ENCODE measurements around the gene KRTAP13-1. TPM values are rescaled to one million over a fixed set of nuclear protein-coding genes. Genes with fewer than 3 reads are reported as not detected.

Gene KRTAP13-1
- total and polyA plus RNA-seq, 2 of the 4 experiments (the other 2 are of a cell fraction) = not detected

DNA sequence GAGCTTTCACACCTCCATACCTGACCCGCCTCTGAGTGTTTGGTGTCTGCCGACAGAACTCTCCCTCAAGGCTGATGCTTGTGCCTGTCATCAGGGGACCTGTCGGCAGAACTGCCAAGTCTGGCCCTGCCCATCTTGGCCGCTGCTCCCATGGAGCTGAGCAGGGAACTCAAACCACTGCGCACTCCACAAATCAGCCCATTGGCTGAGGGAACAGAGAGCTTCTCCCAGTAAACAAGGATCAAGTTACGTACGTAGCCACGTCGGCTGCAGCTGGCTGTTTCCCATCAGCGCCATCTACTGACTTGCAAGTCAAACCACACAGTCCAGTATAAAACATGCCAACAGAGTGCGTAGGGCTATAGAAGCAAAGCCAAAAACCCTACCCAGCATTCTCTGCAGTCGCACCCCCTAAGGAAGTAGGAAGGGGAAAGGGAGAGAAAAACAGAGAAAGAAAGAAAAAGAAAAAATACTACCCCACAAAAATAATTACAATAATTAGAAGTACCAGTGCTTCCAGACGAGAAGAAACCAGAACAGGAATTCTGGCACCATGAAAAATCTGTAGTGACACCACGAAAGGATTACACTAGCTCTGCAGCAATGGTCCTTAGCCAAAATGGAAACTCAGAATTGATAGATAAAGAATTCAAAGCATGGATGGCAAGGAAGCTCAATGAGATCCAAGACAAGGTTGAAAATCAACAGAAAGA lies 13.1 kb downstream of the KRTAP13-1 start:
- H3K4me2 ChIP-seq (ENCODE audit: low read depth, low read length) = no peak overlapping the region
- no peaks in the 10 kb centered on the region for H3K9me1 ChIP-seq (ENCODE audit: insufficient read depth, low read length)
- H3K27ac ChIP-seq (ENCODE audit: insufficient read depth, low read length) = no peak overlapping the region
- H3K9me3 ChIP-seq (ENCODE audit: control insufficient read depth, insufficient read depth, low read length) = peaks cover 12% of the 10 kb centered on the region
- H4K5ac ChIP-seq (ENCODE audit: low read depth, low read length) = no peak overlapping the region
- no peak overlapping the region for H3K9ac ChIP-seq (ENCODE audit: low read depth, low read length)
- CTCF ChIA-PET = no interaction called here
- H3K18ac ChIP-seq (ENCODE audit: low read depth, low read length) = no peak overlapping the region
- ATAC-seq (ENCODE audit: low read depth) (no peak), DNase-seq (no peak)
- H2BK120ac ChIP-seq (ENCODE audit: low read depth, low read length) = no peak overlapping the region
- WGBS, 2 experiments (ENCODE audit: extremely low coverage in 2 of 2, insufficient read length in 1 of 2) = 24% methylated on average over 3 of the region's 14 CpGs; no CpG with 5 or more reads in 1 of the 2 experiments
- no peak overlapping the region for H4K8ac ChIP-seq (ENCODE audit: low read depth in 2 of 2, low read length in 2 of 2)
- H3K14ac ChIP-seq (replicated peaks; ENCODE audit: low read depth, low read length) = no peak overlapping the region
- no peaks in the 10 kb centered on the region for H3K79me1 ChIP-seq (ENCODE audit: low read depth in 1 of 2, low read length in 2 of 2)
- in situ Hi-C loops (cut with MboI; ENCODE audit: low sequenced_read_pairs) = no loop called here
- H4K20me1 ChIP-seq (ENCODE audit: insufficient read depth, low read length) = no peaks in the 10 kb centered on the region
- TF ChIP-seq RAD21 (IDR thresholded peaks at IDR 0.05; ENCODE audit: low read length) = no peak
- no peak for TF ChIP-seq MXI1 (IDR thresholded peaks at IDR 0.05; ENCODE audit: borderline replicate concordance, low read depth, low read length)
- TF ChIP-seq, protein P1, sequence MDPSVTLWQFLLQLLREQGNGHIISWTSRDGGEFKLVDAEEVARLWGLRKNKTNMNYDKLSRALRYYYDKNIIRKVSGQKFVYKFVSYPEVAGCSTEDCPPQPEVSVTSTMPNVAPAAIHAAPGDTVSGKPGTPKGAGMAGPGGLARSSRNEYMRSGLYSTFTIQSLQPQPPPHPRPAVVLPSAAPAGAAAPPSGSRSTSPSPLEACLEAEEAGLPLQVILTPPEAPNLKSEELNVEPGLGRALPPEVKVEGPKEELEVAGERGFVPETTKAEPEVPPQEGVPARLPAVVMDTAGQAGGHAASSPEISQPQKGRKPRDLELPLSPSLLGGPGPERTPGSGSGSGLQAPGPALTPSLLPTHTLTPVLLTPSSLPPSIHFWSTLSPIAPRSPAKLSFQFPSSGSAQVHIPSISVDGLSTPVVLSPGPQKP (IDR thresholded peaks at IDR 0.05; ENCODE audit: borderline replicate concordance, low read depth, low read length) = no peak
- TF ChIP-seq, protein P2, sequence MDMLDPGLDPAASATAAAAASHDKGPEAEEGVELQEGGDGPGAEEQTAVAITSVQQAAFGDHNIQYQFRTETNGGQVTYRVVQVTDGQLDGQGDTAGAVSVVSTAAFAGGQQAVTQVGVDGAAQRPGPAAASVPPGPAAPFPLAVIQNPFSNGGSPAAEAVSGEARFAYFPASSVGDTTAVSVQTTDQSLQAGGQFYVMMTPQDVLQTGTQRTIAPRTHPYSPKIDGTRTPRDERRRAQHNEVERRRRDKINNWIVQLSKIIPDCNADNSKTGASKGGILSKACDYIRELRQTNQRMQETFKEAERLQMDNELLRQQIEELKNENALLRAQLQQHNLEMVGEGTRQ (IDR thresholded peaks at IDR 0.05; ENCODE audit: low read depth, low read length) = no peak
- TF ChIP-seq FOS (IDR thresholded peaks at IDR 0.05; ENCODE audit: low read depth, low read length) = no peak
- no peak for TF ChIP-seq MAFK (IDR thresholded peaks at IDR 0.05; ENCODE audit: low read depth, low read length)
- TF ChIP-seq CHD1 (IDR thresholded peaks at IDR 0.05; ENCODE audit: low read depth, low read length) = no peak
- TF ChIP-seq BHLHE40 (IDR thresholded peaks at IDR 0.05; ENCODE audit: low read depth, low read length) = no peak
- TF ChIP-seq CEBPB (IDR thresholded peaks at IDR 0.05; ENCODE audit: low read depth, low read length) = no peak
- TF ChIP-seq RCOR1 (IDR thresholded peaks at IDR 0.05; ENCODE audit: insufficient replicate concordance, low read length) = no peak
- TF ChIP-seq MAZ (IDR thresholded peaks at IDR 0.05; ENCODE audit: borderline replicate concordance, low read depth, low read length) = no peak
- no peak for TF ChIP-seq RFX5 (IDR thresholded peaks at IDR 0.05; ENCODE audit: low read depth, low read length)
- no peak for TF ChIP-seq POLR2A (IDR thresholded peaks at IDR 0.05; ENCODE audit: low read depth, low read length)
- no peak for TF ChIP-seq SMC3 (IDR thresholded peaks at IDR 0.05; ENCODE audit: low read depth, low read length)
- TF ChIP-seq, protein P3, sequence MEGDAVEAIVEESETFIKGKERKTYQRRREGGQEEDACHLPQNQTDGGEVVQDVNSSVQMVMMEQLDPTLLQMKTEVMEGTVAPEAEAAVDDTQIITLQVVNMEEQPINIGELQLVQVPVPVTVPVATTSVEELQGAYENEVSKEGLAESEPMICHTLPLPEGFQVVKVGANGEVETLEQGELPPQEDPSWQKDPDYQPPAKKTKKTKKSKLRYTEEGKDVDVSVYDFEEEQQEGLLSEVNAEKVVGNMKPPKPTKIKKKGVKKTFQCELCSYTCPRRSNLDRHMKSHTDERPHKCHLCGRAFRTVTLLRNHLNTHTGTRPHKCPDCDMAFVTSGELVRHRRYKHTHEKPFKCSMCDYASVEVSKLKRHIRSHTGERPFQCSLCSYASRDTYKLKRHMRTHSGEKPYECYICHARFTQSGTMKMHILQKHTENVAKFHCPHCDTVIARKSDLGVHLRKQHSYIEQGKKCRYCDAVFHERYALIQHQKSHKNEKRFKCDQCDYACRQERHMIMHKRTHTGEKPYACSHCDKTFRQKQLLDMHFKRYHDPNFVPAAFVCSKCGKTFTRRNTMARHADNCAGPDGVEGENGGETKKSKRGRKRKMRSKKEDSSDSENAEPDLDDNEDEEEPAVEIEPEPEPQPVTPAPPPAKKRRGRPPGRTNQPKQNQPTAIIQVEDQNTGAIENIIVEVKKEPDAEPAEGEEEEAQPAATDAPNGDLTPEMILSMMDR (conservative IDR thresholded peaks at IDR 0.05; ENCODE audit: low read depth, low read length) = no peak
- TF ChIP-seq NFE2L2 (IDR thresholded peaks at IDR 0.05; ENCODE audit: low read depth, low read length) = no peak
- no peak overlapping the region for H4K91ac ChIP-seq (ENCODE audit: insufficient read depth, low read depth, low read length)
- no peaks in the 10 kb centered on the region for H3K27me3 ChIP-seq (ENCODE audit: control insufficient read depth, insufficient read depth, low read length)
- no TSS peak for BruUV-seq (replicated peaks)
- no peak overlapping the region for H2BK20ac ChIP-seq (ENCODE audit: low read depth, low read length)
- H3K23ac ChIP-seq (ENCODE audit: low read depth, low read length) = no peak overlapping the region
- no peak overlapping the region for H2AK9ac ChIP-seq (replicated peaks; ENCODE audit: low read depth, low read length, poor library complexity)
- POLR2A ChIA-PET (ENCODE audit: unreplicated experiment) = no interaction called here
- no peaks in the 10 kb centered on the region for H3K4me1 ChIP-seq (ENCODE audit: control insufficient read depth, insufficient read depth, low read length)
- dilution Hi-C loops (cut with HindIII; ENCODE audit: low sequenced_read_pairs, unreplicated experiment) = no loop called here
- no peak overlapping the region for H3K4me3 ChIP-seq (ENCODE audit: insufficient read depth, low read depth, low read length)
- no peak overlapping the region for H3K56ac ChIP-seq (ENCODE audit: extremely low read depth, insufficient read depth, low read length)
- peak overlapping the region; percentile 32 for H2AFZ ChIP-seq (replicated peaks; ENCODE audit: low read length, poor library complexity)
- H2BK15ac ChIP-seq (ENCODE audit: low read depth, low read length) = no peak overlapping the region
- H2AK5ac ChIP-seq (ENCODE audit: low read depth, low read length) = no peak overlapping the region
- no peak overlapping the region for H3K4ac ChIP-seq (ENCODE audit: low read depth, low read length)
- intact Hi-C loops (cut with micrococcal nuclease) = no loop called here
- no peaks in the 10 kb centered on the region for H3K36me3 ChIP-seq (ENCODE audit: control insufficient read depth, insufficient read depth, low read length)
- no peak overlapping the region for H2BK5ac ChIP-seq (ENCODE audit: low read depth, low read length, poor library complexity, severe bottlenecking)
